ENCODE data around the gene ZNF804B. TPM values are rescaled to one million over a fixed set of nuclear protein-coding genes. Genes with fewer than 3 reads are reported as not detected.

Gene ZNF804B
- total RNA-seq, 1 donor from 2014 or later = 0.07 TPM

GRCh38 chr7:88757371-88757770 lies 2.1 kb upstream of the ZNF804B start:
- H3K36me3 Mint-ChIP-seq = no peaks in the 10 kb centered on the region
- H3K4me3 Mint-ChIP-seq = no peak overlapping the region
- H3K27ac Mint-ChIP-seq = no peak overlapping the region
- TF ChIP-seq CTCF (conservative IDR thresholded peaks at IDR 0.05) = no peak
- H3K4me1 Mint-ChIP-seq (ENCODE audit: unreplicated experiment) = no peaks in the 10 kb centered on the region
- H3K27me3 Mint-ChIP-seq = peaks cover 89% of the 10 kb centered on the region
- DNase-seq (ENCODE audit: extremely low spot score, unreplicated experiment) = no peak
- no peaks in the 10 kb centered on the region for H3K9me3 Mint-ChIP-seq

GRCh38 chr7:88758381-88759229 lies 895 bp upstream of the ZNF804B start:
- Mint-ChIP-seq H3K4me1 (ENCODE audit: unreplicated experiment) (no peaks in the 10 kb centered on the region), H3K4me3 (peak overlapping the region; percentile 80), H3K27me3 (peaks cover 89% of the 10 kb centered on the region), H3K36me3 (no peaks in the 10 kb centered on the region), H3K9me3 (no peaks in the 10 kb centered on the region), H3K27ac (no peak overlapping the region)
- no peak for TF ChIP-seq CTCF (conservative IDR thresholded peaks at IDR 0.05)
- DNase-seq (ENCODE audit: extremely low spot score, unreplicated experiment) = peak; percentile 71

- no peaks in the 10 kb centered on the region for H3K4me1 Mint-ChIP-seq (ENCODE audit: unreplicated experiment)
- no peaks in the 10 kb centered on the region for H3K9me3 Mint-ChIP-seq
- peaks cover 85% of the 10 kb centered on the region for H3K27me3 Mint-ChIP-seq
- TF ChIP-seq CTCF (conservative IDR thresholded peaks at IDR 0.05) = no peak
- DNase-seq (ENCODE audit: extremely low spot score, unreplicated experiment) = no peak
- H3K27ac Mint-ChIP-seq = no peak overlapping the region
- H3K4me3 Mint-ChIP-seq = peak overlapping the region; percentile 80
- H3K36me3 Mint-ChIP-seq = no peaks in the 10 kb centered on the region
These were observed 626 bp downstream of the ZNF804B start for GRCh38 chr7:88760136-88760515.

- DNase-seq (ENCODE audit: extremely low spot score, unreplicated experiment) = no peak
- no peaks in the 10 kb centered on the region for H3K4me1 Mint-ChIP-seq (ENCODE audit: unreplicated experiment)
- H3K36me3 Mint-ChIP-seq = no peaks in the 10 kb centered on the region
- no peaks in the 10 kb centered on the region for H3K9me3 Mint-ChIP-seq
- no peak for TF ChIP-seq CTCF (conservative IDR thresholded peaks at IDR 0.05)
- H3K27me3 Mint-ChIP-seq = peaks cover 69% of the 10 kb centered on the region
- no peak overlapping the region for H3K4me3 Mint-ChIP-seq
- H3K27ac Mint-ChIP-seq = no peak overlapping the region
These were observed 2.3 kb downstream of the ZNF804B start for GRCh38 chr7:88761779-88762178.

GRCh38 chr7:88771417-88771816 lies 11.9 kb downstream of the ZNF804B start:
- no peak overlapping the region for H3K27ac Mint-ChIP-seq
- no peaks in the 10 kb centered on the region for H3K4me1 Mint-ChIP-seq (ENCODE audit: unreplicated experiment)
- H3K4me3 Mint-ChIP-seq = no peak overlapping the region
- H3K27me3 Mint-ChIP-seq = peaks cover 11% of the 10 kb centered on the region
- no peaks in the 10 kb centered on the region for H3K9me3 Mint-ChIP-seq
- no peaks in the 10 kb centered on the region for H3K36me3 Mint-ChIP-seq
- TF ChIP-seq CTCF (conservative IDR thresholded peaks at IDR 0.05) = no peak
- DNase-seq (ENCODE audit: extremely low spot score, unreplicated experiment) = no peak
